Transverse colon (tissue), 4 donors: ENCODE measurements around the gene BRMS1.

Experiments
- CTCF ChIP-seq, 5 experiments: fragments of 200-600 bp in 3 of 5; fragments of 450-650 bp in 2 of 5; sonication (generic) in 3 of 5; IDR thresholded peaks; 1 replicate in 2 of 5; 2 replicates in 3 of 5; pipeline ENCODE4 v1.5.1; 2016 to 2017; ENCODE audit warnings: antibody characterized with exemption in 5 of 5, inconsistent platforms in 3 of 5, mild to moderate bottlenecking in 2 of 5, moderate library complexity in 1 of 5
- EP300 ChIP-seq: sonication (generic); formaldehyde crosslinking; IDR thresholded peaks from one replicate; pipeline ENCODE4 v1.6.1; 2017; ENCODE audit warnings: antibody characterized with exemption, low read depth
- POLR2A ChIP-seq: fragments of 450-650 bp; IDR thresholded peaks from one replicate; pipeline ENCODE4 v1.6.1; 2016; ENCODE audit warnings: antibody characterized with exemption, mild to moderate bottlenecking, moderate library complexity
- POLR2AphosphoS5 ChIP-seq, 3 donors: sonication (generic); formaldehyde crosslinking; IDR thresholded peaks; one replicate each; pipeline ENCODE4 v1.6.1; 2016; ENCODE audit warnings: antibody characterized with exemption in 3 of 3

GRCh38 chr11:66345316-66345649, 379 bp upstream of the BRMS1 start:
- no peak for TF ChIP-seq POLR2A
- no peak for TF ChIP-seq CTCF (IDR thresholded peaks at IDR 0.05)
- no peak for TF ChIP-seq POLR2AphosphoS5 (IDR thresholded peaks at IDR 0.05)
- no peak for TF ChIP-seq EP300
